Activated CD4-positive, alpha-beta T cell treated with anti-CD3 and anti-CD28 coated beads, Interleukin-2, amount 50 U/mL, for 1 hour (primary cell): ENCODE measurements around the gene B9D2.
"Not testable (repeated sequence)": the region's sequence is repeated elsewhere in the genome, so short reads cannot be mapped to it uniquely, and the experiment has no call there.

ENCODE experiments used
- DNase-seq: peaks from one replicate; pipeline ENCODE4 v3.0.0-alpha.2; 2020

The B9D2 gene, protein sequence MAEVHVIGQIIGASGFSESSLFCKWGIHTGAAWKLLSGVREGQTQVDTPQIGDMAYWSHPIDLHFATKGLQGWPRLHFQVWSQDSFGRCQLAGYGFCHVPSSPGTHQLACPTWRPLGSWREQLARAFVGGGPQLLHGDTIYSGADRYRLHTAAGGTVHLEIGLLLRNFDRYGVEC

DNA sequence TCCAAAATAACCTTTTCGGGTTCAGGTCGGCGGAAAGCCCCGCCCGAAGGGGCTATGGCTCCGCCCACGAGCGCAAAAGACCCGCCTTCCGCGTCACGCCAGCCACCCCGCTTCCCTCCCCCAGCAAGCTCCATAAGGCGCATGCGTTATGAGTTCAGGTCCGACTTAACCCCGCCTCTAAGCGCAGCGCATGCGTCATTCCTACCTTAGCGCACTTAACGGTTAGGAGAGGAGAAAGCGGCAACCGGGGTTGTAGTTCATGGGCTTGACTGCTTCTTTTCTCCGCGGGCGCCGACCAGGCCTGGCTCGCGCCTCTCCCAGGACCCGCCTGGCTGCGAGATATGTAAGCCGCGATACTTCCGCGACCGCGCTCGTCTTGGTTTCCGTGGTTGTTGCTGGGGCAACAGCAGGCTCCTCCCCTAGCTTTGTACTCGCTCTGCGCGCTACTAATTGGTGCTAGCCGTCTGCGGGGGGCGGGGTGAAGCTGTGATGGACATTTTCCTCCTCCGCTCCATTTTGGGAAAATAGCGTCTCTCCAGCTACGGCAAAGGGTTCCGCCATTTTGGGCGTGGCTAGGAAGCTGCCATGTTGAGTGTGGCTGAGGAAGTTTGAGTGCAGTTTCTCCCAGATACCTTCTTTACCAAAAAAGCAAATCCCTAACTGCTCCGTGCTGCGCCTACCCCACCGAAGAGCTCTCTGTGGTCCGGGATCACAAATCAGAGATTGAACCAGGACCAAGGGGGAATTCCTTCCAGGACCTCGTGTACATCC lies at the start of gene B9D2:
TSS of gene B9D2 (minus strand) at position 397 of the 771 bp plus-strand sequence. CDS start 630 bp downstream, outside the sequence.
- DNase-seq: peak; percentile 98

DNA sequence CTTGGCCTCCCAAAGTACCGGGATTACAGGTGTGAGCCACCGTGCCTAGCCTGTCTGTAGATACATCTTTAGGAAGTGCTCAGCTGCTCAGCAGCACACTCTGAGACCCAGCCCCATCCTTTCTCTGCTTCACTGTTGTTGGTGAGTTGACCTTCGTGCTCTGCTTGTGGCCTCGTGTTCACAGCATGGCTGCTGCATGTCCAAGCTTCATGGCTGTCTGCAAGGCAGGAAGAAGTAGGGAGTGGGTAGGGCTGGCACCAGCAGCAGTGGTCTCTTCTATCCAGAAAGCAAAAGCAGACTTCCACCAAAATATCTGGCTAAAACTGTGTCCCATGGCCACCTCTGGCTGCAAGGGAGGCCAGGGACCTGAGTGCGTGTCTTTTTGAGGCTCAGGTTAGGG lies 49.0 kb upstream of the B9D2 start:
- no peak for DNase-seq

DNA sequence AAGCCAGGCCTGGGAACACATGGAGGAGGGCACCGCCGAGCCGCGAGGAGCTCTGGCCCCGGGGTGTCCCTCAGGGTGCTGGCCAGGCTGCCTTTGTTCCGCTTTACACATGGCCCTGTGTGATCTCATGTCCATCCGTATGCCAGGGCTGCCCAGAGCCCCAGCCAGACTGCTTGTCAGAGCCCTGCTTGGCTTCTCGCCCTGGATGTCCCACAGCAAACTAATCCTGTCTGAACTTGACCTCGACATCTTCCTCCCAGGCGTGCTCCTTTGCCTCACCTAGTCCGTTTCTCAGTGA lies 48.0 kb upstream of the B9D2 start:
- DNase-seq: no peak

DNA sequence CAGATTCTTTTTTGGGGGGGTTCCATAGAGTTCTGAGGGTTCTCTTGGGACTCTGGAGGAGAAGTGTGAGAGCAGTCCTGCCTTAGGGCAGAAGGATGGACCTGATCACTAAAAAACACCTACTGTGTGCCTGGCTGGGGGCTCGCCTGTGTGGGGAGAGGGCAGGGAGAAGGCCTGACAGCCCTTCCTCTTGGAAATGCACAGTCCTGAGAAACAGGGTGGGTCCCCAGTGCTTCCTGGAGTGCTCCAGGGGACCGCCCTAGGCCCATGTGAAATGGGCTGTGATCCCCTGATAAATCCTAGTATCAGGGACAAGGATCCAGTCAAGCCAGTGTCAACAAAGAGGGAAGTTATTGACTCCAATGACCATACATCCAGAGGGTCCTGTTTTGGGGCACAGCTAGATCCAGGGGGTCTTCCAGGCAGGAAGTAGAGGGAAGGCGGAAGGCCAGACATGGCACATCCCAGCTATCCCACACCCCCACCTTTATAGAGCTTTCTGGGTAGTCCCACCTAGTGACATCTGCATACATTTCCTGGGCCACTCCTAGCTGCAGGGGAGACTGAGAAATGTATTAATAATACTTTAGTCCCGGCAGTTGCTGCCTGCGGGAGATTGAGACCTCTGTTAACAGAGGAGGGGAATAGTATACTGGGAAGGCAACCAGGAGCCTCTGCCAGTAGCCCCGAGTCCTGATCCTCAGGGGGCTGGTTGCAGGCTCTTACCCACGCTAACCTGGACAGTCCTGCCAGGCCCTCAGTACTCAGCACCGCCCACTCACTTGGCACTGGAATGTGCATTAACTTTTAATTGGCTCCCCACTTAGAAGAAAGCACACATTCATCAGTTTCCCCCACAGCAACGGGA lies 47.4 kb upstream of the B9D2 start:
- DNase-seq: no peak

DNA sequence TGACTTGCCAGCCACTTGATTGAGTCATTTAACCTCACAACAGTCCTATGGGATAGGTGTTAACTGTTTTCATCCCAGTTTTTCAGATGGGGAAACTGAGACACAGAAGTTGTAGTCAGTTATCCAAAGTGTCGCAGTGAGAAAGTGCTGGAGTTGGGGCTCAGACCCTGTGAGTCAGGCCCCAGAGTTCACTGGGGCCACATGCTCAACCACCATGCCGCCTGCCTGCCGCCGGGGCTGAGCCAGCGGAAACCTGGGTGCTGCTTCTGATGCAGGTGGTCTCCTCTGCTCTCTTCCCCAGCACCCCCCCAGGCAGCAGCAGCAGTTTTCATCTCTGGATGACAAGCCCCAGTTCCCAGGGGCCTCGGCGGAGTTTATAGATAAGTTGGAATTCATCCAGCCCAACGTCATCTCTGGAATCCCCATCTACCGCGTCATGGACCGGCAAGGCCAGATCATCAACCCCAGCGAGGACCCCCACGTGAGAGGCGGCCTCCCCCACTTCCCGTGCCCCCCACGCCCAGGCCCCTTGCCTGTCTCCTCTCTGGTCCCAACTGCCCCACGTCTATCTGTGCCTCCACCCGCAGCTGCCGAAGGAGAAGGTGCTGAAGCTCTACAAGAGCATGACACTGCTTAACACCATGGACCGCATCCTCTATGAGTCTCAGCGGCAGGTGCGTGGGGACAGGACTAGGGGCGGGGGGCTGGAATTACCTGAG lies 46.5 kb upstream of the B9D2 start:
- no peak for DNase-seq

DNA sequence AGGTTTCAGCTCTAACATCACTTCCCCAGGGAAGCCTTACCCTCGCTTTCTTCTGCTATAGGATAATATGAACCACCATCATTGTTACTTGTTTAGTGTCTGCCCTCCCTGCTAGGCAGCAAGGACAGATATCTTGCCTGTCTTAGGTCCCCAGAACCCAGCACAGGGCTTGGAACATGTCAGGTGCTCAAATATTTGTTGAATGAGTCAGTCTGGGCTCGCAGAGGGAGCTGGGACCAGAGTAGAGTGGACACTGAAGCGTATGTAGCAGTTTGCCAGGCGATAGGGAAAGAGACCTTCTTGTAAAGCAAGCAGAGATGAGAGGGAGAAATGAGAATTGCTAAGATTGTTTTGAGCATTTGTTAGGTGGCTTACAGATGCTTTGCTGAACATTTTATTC lies 45.3 kb upstream of the B9D2 start:
- DNase-seq: no peak

GRCh38 chr19:41408846-41409245 lies 44.9 kb upstream of the B9D2 start:
- DNase-seq: not testable (repeated sequence)

GRCh38 chr19:41408256-41408655 lies 44.3 kb upstream of the B9D2 start:
- DNase-seq: no peak

DNA sequence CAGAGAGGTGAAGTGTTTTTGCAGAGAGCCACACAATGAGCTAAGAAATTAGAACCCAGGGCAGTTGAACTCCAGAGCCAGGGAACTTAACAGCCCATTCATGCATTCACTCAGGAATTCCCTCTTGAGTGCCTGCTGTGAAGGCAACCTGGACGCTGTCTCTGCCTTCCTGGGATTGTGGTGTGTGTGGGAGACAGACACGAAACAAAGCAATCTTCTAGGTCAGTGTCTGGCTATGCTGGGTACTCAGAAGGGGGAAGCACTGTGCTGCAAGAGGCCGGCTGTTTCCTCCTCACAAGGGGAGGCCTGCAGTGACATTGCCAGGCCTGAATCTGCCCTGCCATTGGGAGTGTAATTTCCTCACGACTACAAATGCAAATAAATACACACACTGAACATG lies 43.3 kb upstream of the B9D2 start:
- no peak for DNase-seq

- no peak for DNase-seq
These were observed 41.8 kb upstream of the B9D2 start for GRCh38 chr19:41405776-41406175.

DNA sequence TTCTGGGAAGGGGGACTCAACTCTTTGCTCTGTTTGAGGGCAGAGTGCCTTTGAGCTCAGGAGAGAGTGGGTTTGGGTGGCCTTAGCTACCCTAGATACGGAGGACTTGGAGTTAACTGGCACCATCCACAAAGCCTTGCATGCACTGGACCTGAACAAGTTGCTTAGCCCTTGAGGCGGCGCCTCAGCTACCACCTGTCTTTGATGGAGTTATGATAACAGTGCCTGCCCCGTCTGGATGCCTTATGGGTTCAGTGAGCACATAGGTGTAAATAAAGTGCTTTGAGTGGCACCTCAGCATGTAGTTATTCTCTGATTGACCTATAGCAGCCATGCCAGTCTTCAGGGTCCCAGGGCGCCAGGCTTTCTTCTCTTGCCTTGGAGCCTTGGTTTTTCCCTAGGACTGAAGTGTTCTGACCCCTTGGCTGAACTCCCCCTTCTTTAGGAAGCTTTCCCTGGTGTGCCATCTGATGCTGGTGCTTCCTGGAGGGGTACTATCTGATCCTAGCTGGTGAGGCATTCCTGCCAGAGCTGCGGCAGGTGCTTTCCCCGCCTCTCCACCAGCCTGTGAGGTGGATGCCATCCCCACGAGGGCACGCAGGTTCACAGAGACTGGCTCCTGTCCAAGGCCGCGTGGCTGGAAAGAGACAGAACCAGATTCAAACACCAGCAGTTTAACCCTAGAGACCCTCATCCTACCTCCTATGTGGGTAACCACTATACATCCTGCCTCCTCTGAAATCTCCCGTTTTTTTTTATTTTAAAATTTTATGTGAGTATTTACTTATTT lies 39.4 kb upstream of the B9D2 start:
- no peak for DNase-seq

- DNase-seq: no peak
These were observed 38.1 kb upstream of the B9D2 start for GRCh38 chr19:41402010-41402409.

GRCh38 chr19:41401483-41401882 lies 37.5 kb upstream of the B9D2 start:
- no peak for DNase-seq

- no peak for DNase-seq
These were observed 35.6 kb upstream of the B9D2 start for GRCh38 chr19:41399525-41399924.

GRCh38 chr19:41399091-41399490 lies 35.1 kb upstream of the B9D2 start:
- DNase-seq: no peak

GRCh38 chr19:41398598-41398997 lies 34.6 kb upstream of the B9D2 start:
- DNase-seq: no peak

- DNase-seq: no peak
These were observed 34.1 kb upstream of the B9D2 start for GRCh38 chr19:41398050-41398418.

DNA sequence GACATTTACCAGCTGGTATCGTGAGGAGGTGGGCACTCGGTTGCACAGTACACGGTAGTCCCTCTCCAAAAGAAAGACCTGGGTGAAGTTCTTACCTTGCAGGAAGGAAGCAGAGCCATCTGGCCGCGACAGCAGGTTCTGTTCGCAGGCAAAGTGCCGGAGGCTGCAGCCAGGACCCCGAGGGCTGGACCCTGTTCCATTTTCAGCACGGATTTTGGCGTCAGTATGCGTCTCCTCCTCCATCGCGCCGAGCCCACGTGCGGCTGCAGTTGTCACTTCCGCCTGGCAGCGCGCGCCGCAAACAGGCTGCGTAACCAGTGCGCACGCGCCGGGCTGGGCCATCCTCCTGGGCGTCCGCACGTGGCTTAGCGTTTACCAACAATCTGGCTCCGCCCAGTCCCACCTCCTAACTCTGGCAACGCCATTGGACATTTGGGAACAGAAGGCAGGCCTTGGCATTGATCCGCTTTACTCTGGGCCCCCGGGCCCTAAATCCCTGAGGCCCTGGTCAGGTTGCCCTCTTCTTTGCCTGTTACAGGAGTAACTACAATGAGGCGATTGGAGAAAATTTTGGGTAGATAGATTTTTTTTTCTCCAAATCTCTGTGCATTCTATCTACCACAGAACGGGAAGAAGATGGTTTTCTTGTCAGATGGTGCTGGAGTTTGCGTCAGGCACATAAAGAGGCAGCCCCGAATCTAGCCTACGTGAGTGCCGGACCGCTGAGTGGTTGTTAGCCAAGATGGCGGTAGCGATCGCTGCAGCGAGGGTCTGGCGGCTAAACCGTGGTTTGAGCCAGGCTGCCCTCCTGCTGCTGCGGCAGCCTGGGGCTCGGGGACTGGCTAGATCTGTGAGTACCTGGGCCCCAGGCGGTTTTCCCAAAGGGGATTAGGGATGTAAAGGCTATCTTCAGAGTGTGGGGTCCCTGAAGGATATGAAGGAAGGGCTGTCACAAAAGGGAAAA lies 33.4 kb upstream of the B9D2 start, which contains the start of the genes BCKDHA and EXOSC5:
TSS of gene BCKDHA (plus strand) at position 733 of the 964 bp plus-strand sequence. CDS start at position 743, 10 bp downstream.
TSS of gene EXOSC5 (minus strand) at position 274 of the 964 bp plus-strand sequence. CDS start at position 243, 31 bp downstream.
- peak; percentile 99 for DNase-seq

DNA sequence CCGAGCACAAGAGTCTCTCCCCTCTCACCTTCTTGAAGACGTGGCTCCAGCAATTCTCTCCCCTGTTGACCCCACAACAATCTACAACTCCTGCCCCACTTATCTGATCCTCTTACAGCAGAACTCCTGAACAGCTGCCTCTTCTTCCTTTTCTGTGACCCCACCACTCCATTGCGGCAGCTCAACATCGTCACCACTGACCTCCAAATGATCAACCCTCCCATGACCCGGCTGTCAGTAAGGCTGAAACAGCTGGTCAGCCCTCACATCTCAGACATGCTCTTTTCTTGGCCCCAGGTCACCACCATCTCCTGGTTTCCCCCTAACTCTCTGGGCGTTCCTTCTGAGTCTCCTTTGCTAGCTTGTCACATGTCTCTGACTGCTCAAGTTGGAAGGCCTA lies 31.4 kb upstream of the B9D2 start:
- no peak for DNase-seq

GRCh38 chr19:41392775-41393174 lies 28.8 kb upstream of the B9D2 start:
- DNase-seq: no peak

DNA sequence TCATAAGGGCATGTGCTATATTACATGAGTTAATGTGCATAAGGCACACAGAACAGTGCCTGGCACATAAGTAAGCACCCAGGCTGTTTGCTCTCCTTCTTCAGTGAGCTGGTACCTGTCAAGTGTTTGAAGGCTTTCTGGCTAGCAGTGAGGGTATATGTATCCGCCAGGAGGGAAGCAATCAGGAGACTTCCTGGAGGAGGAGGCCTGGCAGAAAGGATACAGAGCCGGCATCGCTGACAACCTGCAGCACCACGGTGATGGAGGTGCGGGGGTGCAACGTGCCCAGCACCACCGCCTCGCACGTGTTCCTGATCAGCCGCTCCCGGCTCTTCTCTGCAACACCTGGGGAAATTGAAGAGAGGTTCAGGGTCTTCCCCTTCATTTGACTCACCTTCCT lies 27.7 kb upstream of the B9D2 start:
- no peak for DNase-seq
